ENCODE results near the gene KRT39. TPM values are rescaled to one million over a fixed set of nuclear protein-coding genes. Genes with fewer than 3 reads are reported as not detected.
"Not testable (repeated sequence)": the region's sequence is repeated elsewhere in the genome, so short reads cannot be mapped to it uniquely, and the experiment has no call there.

KRT39 gene
- not detected in 2 replicates for total RNA-seq

DNA sequence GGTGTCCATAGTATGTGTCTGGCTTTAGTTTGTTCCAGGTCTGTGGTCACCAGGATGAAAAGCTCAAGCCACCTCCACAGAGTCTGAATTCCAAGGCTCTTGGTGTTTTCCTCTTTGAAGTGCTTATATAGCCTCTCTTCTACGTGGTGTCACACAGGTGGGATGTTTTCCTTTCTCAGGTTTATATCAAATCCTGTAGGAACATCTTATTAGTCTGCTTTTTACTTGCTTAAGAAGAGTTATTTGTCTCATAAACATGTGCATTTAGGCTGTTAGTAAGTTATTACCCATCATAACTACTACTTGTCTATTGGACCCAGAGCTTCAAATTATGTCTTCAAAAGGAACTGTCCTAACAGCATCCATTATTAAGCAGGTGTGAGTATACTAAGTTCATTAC is at the start of gene KRT39:
Gene KRT39, minus strand, starts transcription at position 101 of the 400 bp plus-strand sequence. Its CDS starts 92 bp downstream, at position 9.
- no peak for DNase-seq (ENCODE audit: low read depth in 2 of 2)

- DNase-seq (ENCODE audit: low read depth in 2 of 2): no peak
Observed at GRCh38 chr17:41015454-41015853, 48.7 kb upstream of the KRT39 start.

DNA sequence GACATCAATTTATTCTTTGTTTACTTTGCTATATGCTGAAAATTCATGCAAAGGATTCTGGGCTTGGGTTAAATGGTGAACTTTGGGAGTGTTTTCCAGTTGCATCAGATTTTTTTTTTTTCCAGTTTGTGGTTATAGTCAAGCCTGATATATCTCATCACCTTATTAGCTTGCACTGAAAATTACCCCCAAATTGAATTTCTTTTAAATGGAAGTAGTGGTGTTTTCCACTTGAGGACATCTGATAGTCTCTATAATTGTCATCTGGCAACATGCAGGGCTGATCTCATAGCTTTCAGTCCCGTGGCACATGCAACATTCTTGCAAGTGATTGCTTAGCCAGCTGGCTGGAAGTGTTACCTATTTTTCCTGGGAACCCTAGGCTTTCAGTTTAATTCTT is 46.9 kb upstream of the KRT39 start:
- no peak for DNase-seq (ENCODE audit: low read depth in 2 of 2)

- DNase-seq (ENCODE audit: low read depth in 2 of 2): no peak
Observed at GRCh38 chr17:41013181-41013580, 46.4 kb upstream of the KRT39 start.

DNA sequence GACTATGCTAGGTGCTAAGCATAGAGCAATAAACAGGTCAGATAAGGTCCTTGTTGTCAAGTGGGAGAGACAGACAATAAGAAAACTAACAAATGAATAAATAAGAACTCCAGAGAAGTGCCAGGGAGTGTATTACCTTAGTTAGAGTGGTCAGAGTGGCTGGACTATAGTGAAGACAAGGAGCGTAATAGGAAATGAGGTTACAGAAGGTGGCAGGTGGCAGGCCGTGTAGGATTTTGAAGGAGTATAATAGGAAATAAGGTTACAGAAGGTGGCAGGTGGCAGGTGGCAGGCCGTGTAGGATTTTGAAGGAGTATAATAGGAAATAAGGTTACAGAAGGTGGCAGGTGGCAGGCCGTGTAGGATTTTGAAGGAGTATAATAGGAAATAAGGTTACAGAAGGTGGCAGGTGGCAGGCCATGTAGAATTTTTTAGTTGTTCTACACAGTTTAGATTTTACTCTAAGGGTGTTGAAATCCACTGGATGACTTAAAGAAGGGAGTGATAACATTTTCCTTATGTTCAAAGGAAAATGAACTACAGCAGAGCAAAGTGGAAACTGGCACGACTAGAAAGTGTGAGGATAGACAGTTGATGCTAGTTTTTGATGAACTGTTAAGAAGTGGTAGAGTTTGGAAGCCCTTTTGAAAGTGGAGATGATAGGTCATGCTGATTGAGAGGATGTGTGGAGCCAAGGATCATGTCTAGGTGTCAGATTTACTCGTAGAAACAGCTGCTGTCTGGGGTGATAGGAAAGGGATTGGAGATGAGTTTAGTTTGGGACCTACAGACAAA is 45.8 kb upstream of the KRT39 start:
- no peak for DNase-seq (ENCODE audit: low read depth in 2 of 2)

DNA sequence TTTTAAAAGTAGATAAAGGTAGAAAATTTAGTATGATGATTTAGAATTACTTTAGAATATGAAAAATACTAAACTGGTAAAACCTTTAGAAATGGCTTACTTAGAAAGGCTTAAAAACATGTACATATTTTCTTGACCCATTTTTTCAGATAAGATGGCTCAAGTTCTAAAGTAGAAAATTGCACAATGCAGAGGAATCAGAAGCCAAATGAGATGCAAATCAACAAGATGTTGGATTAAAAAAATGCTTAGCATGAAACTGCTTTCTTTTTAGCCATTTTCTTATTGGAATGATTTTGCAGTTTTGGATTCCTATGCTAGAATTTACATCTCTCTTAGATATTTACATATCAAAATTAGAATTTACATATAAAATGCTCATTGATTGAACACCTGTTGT is 43.7 kb upstream of the KRT39 start:
- DNase-seq (ENCODE audit: low read depth in 2 of 2): no peak

- DNase-seq (ENCODE audit: low read depth in 2 of 2): no peak
Observed at GRCh38 chr17:41009936-41010335, 43.2 kb upstream of the KRT39 start.

DNA sequence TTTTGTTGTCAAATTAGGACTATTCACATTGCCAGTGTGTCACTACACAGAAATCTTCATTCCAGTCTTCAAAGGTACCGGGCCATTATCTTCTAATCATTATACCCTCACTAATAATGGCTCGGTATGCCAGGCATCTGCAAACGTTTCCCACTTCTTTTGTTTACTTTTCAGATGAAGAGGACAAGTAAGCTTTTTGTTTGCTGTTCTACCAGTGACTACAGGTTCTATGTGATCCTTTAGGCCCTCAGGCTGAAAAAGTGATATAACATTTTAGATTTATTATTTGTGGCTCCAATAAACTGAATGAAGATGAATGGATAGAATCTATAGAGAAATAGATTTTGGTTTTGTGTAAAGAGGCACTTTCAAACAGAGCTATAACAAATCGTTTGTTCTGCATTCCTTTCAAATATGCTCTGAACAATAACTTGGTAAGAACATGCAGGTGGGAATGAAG is 42.6 kb upstream of the KRT39 start:
- DNase-seq (ENCODE audit: low read depth in 2 of 2): no peak

DNA sequence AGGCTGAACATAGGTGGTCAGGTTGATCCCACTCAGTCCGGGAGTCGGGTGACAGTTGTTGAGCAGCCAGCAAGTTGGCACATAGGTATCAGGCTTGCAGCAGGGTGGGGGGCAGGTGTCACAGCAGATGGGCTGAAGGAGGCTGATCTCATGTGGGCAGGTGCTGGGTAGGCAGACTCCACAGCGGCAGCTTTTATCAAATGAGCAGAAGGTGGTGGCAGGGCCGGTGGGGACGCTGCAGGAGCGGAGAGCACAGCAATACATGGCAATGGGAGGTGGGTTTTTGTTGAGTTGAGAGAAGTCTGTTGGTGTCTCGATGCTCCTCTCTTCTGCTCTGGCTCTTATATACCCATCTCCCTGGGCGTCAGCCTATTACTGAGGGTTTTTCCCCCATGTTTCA is 42.1 kb upstream of the KRT39 start, which contains the start of gene KRTAP3-1:
Gene KRTAP3-1, minus strand, starts transcription at position 318 of the 400 bp plus-strand sequence. Its CDS starts 54 bp downstream, at position 264.
- DNase-seq (ENCODE audit: low read depth in 2 of 2): no peak

DNA sequence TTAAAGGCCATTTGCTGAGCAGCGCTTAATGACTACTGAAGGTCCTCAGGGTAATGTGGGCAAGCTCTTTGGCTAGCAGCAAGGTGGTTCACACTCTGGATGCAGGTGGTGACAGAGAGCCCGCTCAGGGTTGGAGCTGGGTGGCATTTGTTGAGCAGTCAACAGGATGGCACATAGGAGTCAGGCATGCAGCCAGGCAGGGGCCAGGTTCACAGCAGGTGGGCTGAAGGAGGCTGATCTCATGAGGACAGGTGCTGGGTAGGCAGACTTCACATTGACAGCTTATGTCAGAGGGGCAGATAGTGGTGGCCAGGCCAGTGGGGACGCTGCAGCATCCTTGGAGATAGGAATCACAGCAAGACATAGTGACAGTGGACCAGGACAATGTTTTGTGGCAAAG is 37.6 kb upstream of the KRT39 start:
- DNase-seq (ENCODE audit: low read depth in 2 of 2): no peak

- no peak for DNase-seq (ENCODE audit: low read depth in 2 of 2)
Observed at GRCh38 chr17:41003926-41004325, 37.2 kb upstream of the KRT39 start.

DNA sequence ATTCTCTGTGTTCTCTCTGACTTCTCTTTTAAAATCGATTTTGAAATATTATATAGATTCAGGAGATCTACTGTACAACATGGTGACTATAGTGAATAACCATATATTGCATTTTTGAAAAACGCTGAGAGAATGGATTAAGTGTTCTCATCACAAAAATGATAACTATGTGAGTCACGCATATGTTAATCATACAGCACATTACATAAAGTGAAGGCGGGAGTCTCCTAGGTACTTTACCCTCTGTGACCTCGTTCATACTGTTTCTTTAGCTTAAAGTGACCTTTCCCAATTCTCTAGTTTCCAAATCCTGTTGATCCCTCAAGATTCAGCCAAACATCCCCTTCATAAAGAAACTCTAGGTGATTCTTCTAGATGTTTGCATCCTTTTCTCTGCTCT is 36.1 kb upstream of the KRT39 start:
- no peak for DNase-seq (ENCODE audit: low read depth in 2 of 2)

DNA sequence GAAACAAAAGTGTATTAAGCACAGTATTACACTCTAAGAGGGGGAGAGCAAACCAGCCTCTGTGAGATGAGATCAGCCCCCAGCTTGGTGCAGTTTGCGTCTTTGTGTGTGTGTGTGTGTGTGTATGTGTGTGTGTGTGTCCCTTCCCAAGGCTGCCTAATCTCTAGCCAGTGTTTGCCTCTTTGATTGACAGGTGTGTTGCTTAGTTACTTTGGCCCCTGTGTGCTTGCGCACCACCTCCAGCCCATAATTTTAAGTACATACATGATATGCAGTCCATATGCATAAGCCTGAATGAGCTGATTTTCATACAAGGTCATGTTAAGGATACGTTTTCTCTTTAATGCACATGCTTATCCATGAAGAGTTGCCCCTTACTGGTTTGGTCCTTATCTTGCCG is 35.0 kb upstream of the KRT39 start:
- DNase-seq (ENCODE audit: low read depth in 2 of 2): no peak

DNA sequence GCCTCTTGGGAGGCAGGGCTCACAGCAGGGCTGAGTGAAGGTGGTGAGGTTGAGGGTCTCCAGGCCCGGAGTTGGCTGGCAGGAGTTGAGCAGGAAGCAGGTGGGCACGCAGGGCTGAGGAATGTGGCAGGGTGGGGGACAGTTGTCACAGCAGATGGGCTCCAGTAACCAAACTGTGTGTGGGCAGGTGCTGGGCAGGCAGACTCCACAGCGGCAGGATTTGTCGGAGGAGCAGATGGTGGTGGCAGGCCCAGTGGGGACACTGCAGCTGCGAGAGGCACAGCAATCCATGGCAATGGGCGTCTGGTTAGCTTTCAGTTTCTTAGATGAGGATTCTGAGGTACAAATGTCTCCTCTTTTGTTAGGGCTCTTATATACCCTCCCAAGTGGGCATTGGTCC is 32.8 kb upstream of the KRT39 start, which contains the start of gene KRTAP3-2:
Gene KRTAP3-2, minus strand, starts transcription at position 344 of the 400 bp plus-strand sequence. Its CDS starts 53 bp downstream, at position 291.
- not testable (repeated sequence) for DNase-seq (ENCODE audit: low read depth in 2 of 2)

DNA sequence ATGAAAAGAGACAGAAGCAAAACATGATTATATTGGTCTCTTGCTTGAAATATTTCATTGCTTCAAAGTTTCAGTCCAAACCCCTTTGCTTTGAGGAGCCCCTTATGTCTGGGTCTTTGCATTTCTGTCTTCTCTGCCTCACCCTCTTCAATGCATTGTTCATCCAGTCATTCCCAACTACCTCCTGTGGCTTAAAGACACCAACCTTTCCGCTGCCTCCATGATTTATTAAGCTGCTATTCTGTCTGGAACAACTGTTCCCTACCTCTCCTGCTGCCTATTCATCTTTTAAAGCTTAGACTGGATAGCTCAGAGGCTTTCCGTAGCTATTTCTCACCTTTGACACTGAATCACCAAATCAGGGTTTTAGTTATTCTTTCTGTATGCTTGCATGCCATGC is 30.6 kb upstream of the KRT39 start:
- DNase-seq (ENCODE audit: low read depth in 2 of 2): no peak

GRCh38 chr17:40996829-40997228 is 30.1 kb upstream of the KRT39 start:
- DNase-seq (ENCODE audit: low read depth in 2 of 2): no peak

DNA sequence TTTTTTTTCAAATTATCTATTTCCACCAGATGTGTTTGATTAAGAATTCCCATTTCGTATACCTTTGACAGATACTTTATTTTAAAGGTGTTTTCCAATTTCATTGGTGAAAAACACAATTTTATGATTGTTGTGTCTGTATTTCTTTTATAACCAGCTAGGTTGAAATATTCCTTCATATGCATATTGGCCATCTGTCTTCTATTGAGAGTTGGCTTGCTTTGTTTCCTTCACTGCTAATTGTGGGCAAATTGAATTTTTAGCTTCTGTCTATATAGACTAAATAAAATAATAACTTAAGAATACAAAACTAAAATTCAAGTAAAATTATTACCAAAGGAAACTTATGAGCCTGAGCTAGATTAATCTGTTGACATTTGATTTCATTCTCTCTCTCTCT is 28.4 kb upstream of the KRT39 start:
- no peak for DNase-seq (ENCODE audit: low read depth in 2 of 2)

- DNase-seq (ENCODE audit: low read depth in 2 of 2): no peak
Observed at GRCh38 chr17:40993839-40994238, 27.1 kb upstream of the KRT39 start, which contains the start of gene KRTAP3-3. TSS of gene KRTAP3-3 (minus strand) at chr17:40994164. CDS start at chr17:40994097, 67 bp downstream.

GRCh38 chr17:40993084-40993483 is 26.3 kb upstream of the KRT39 start:
- DNase-seq (ENCODE audit: low read depth in 2 of 2): no peak

- no peak for DNase-seq (ENCODE audit: low read depth in 2 of 2)
Observed at GRCh38 chr17:40992666-40993065, 25.9 kb upstream of the KRT39 start.

GRCh38 chr17:40986920-40987319 is 20.2 kb upstream of the KRT39 start:
- DNase-seq (ENCODE audit: low read depth in 2 of 2): no peak

DNA sequence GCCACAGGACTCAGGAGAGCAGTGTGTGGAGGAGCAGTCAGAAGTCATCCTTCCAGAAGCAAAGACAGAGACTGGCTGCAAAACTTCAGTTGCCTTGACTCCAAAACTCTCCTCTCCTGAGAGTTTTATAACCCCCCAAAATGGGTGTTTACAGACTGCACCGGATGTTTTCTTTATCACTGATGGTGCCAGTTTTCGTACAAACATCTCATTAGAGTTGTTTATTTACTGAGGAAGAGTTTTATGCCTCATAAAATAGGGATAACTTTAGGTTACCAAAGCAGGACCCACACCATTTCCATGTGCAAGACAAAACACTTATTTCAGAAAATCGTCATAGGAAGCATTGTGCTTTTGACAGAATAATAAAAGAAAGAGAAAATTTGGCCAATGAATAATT is 17.5 kb upstream of the KRT39 start, which contains the start of gene KRT40:
Gene KRT40, minus strand, starts transcription at position 101 of the 400 bp plus-strand sequence. Its CDS starts 53 bp downstream, at position 48.
- no peak for DNase-seq (ENCODE audit: low read depth in 2 of 2)

GRCh38 chr17:40981115-40981514 is 14.4 kb upstream of the KRT39 start:
- no peak for DNase-seq (ENCODE audit: low read depth in 2 of 2)

Data from lung microvascular endothelial cell (primary cell).